ENCODE results near the gene LBHD1. TPM values are rescaled to one million over a fixed set of nuclear protein-coding genes. Genes with fewer than 3 reads are reported as not detected.

LBHD1 gene
- total and polyA plus RNA-seq, 2 of the 4 experiments (the other 2 are of a cell fraction): 1.6 to 4.0 TPM

DNA sequence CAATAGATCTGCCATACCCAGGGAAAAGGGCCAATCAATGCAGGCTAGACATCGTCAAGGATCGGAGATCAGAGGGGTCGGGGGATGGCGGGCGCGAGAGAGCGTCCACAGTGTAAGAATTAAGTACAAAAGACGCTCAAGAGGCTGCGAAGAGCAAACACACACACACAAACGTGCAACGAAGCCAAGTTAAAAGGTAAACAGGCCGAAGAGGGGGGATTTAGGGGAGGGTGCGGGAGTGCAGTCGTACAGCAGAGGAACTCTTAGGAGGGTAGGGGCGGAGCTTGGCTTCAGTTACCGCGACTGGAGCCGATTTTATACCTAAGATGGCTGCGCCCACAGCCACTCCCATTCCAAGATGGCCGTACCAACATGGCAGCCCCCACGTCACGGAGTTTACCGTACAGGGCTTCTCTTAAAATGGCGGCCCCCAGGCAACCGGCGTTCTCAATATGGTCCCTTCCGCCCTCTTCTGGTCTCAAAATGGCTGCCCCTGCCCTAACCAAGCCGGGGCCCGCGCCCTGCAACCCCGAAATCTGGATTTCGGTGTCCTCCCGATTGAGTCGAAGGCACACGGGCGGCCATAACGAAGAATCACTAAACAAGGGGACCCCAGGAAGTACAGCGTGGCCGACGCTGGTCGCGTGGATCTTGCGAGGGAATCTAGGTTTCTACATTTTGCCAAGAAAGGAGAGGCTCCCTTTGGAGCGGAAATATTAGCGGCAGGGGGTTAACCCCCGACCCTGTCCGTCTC is 37.4 kb upstream of the LBHD1 start:
- ChIA-PET POLR2A (ENCODE audit: unreplicated experiment) (interaction anchor here (0.5 to 2.1 kb wide), 3 partner anchors 18 to 1475 kb away, joined by 3 to 7 read pairs (median 6); partner anchors contain the start of genes EEF1G, HNRNPUL2 and TTC9C), CTCF (no interaction called here)
- no peaks in the 10 kb centered on the region for H3K9me3 ChIP-seq (ENCODE audit: control insufficient read depth, insufficient read depth, low read length)
- no peaks in the 10 kb centered on the region for H3K27me3 ChIP-seq (ENCODE audit: control insufficient read depth, insufficient read depth, low read length)
- peak overlapping the region; percentile 45; the same call in 1 of the 2 replicates for H2BK120ac ChIP-seq (ENCODE audit: low read depth, low read length)
- H2BK20ac ChIP-seq (ENCODE audit: low read depth, low read length): no peak overlapping the region
- H2BK5ac ChIP-seq (ENCODE audit: low read depth, low read length, poor library complexity, severe bottlenecking): peak overlapping the region; percentile 82
- peak overlapping the region; percentile 87 for H4K91ac ChIP-seq (ENCODE audit: insufficient read depth, low read depth, low read length)
- peak overlapping the region; percentile 54 for H3K4me3 ChIP-seq (ENCODE audit: insufficient read depth, low read depth, low read length)
- dilution Hi-C loops (cut with HindIII; ENCODE audit: low sequenced_read_pairs, unreplicated experiment) (no loop called here), intact Hi-C loops (cut with micrococcal nuclease) (no loop called here), in situ Hi-C loops (cut with MboI; ENCODE audit: low sequenced_read_pairs) (no loop called here)
- H3K14ac ChIP-seq (replicated peaks; ENCODE audit: low read depth, low read length): peak overlapping the region; percentile 94
- TF ChIP-seq POLR2A (IDR thresholded peaks at IDR 0.05; ENCODE audit: low read depth, low read length): peak; percentile 63
- no peak for TF ChIP-seq CEBPB (IDR thresholded peaks at IDR 0.05; ENCODE audit: low read depth, low read length)
- no peak for TF ChIP-seq RFX5 (IDR thresholded peaks at IDR 0.05; ENCODE audit: low read depth, low read length)
- 0 out of 2 replicates have a peak, but pooled peaks have one; percentile 9 for TF ChIP-seq NFE2L2 (IDR thresholded peaks at IDR 0.05; ENCODE audit: low read depth, low read length)
- peak overlapping the region; percentile 92 for H4K5ac ChIP-seq (ENCODE audit: low read depth, low read length)
- peak overlapping the region; percentile 64 for H3K18ac ChIP-seq (ENCODE audit: low read depth, low read length)
- H3K9ac ChIP-seq (ENCODE audit: low read depth, low read length): peak overlapping the region; percentile 84
- peak; percentile 78 for ATAC-seq (ENCODE audit: low read depth)
- peak overlapping the region; percentile 90 for H2AFZ ChIP-seq (replicated peaks; ENCODE audit: low read length, poor library complexity)
- BruUV-seq (replicated peaks): no TSS peak
- peak overlapping the region; percentile 93 for H3K4ac ChIP-seq (ENCODE audit: low read depth, low read length)
- peaks cover 20 to 67% of the 10 kb centered on the region in 2 experiments for H3K79me1 ChIP-seq (ENCODE audit: low read depth in 1 of 2, low read length in 2 of 2)
- H3K27ac ChIP-seq (ENCODE audit: insufficient read depth, low read length): peak overlapping the region; percentile 93
- H2AK5ac ChIP-seq (ENCODE audit: low read depth, low read length): peak overlapping the region; percentile 91
- no peak overlapping the region for H2BK15ac ChIP-seq (ENCODE audit: low read depth, low read length)
- peak overlapping the region; percentile 97 for H2AK9ac ChIP-seq (replicated peaks; ENCODE audit: low read depth, low read length, poor library complexity)
- H3K36me3 ChIP-seq (ENCODE audit: control insufficient read depth, insufficient read depth, low read length): peaks cover 27% of the 10 kb centered on the region
- peaks cover 17% of the 10 kb centered on the region for H3K9me1 ChIP-seq (ENCODE audit: insufficient read depth, low read length)
- H3K4me2 ChIP-seq (ENCODE audit: low read depth, low read length): peak overlapping the region; percentile 86
- peak overlapping the region; percentile 93 to 98 for H4K8ac ChIP-seq (ENCODE audit: low read depth in 2 of 2, low read length in 2 of 2)
- peaks cover 20% of the 10 kb centered on the region for H3K4me1 ChIP-seq (ENCODE audit: control insufficient read depth, insufficient read depth, low read length)
- DNase-seq: peak; percentile 97
- peak overlapping the region; percentile 83 for H3K56ac ChIP-seq (ENCODE audit: extremely low read depth, insufficient read depth, low read length)
- H3K23ac ChIP-seq (ENCODE audit: low read depth, low read length): peak overlapping the region; percentile 89
- no peaks in the 10 kb centered on the region for H4K20me1 ChIP-seq (ENCODE audit: insufficient read depth, low read length)
- 1% methylated on average over 20 of the region's 47 CpGs; no CpG with 5 or more reads in 1 of the 2 experiments for WGBS, 2 experiments (ENCODE audit: extremely low coverage in 2 of 2, insufficient read length in 1 of 2)
